GM12878 (cell line): ENCODE results near the gene IL17F. TPM values are rescaled to one million over a fixed set of nuclear protein-coding genes. Genes with fewer than 3 reads are reported as not detected.

Source experiments
- BRCA1 ChIP-seq: IDR thresholded peaks from 2 replicates; pipeline ENCODE4 v1.6.1; 2011; ENCODE audit warnings: low read depth, low read length, improper control_type of control experiment
- CREB1 ChIP-seq: IDR thresholded peaks from 2 replicates; pipeline ENCODE4 v1.6.1; 2012; ENCODE audit warnings: low read depth, mild to moderate bottlenecking, inconsistent platforms
- CREM ChIP-seq: IDR thresholded peaks from 2 replicates; pipeline ENCODE4 v1.6.1; 2014; ENCODE audit warnings: antibody characterized with exemption, low read depth
- IRF4 ChIP-seq: IDR thresholded peaks from 2 replicates; pipeline ENCODE4 v1.6.1; 2011; ENCODE audit warnings: low read depth, low read length
- PAX8 ChIP-seq: fragments of 450-650 bp; IDR thresholded peaks from 2 replicates; pipeline ENCODE4 v1.6.1; 2017; ENCODE audit warnings: mild to moderate bottlenecking, moderate library complexity
- PML ChIP-seq: IDR thresholded peaks from 2 replicates; pipeline ENCODE4 v1.6.1; 2012; ENCODE audit warnings: low read length, inconsistent platforms
- STAT1 ChIP-seq: fragments of 450-650 bp; conservative IDR thresholded peaks from 2 replicates; pipeline ENCODE4 v1.6.1; 2014; ENCODE audit warnings: antibody characterized with exemption, mild to moderate bottlenecking
- YY1 ChIP-seq: IDR thresholded peaks from 2 replicates; pipeline ENCODE4 v1.6.1; 2011; ENCODE audit warnings: low read depth, mild to moderate bottlenecking, low read length
- polyA plus RNA-seq, 11 experiments: library from polyadenylated mRNA; depleted of rRNA in 4 of 11; unstranded in 6 of 11; stranded (reverse) in 5 of 11; fragments of >200 nt; fragmentation: Nextera tagmentation in 4 of 11; fragmentation: Illumina TruSeq in 1 of 11; extraction: Ambion mirVana in 4 of 11; extraction: Trizol in 1 of 11; gene quantifications; 1 replicate in 1 of 11; 2 replicates in 10 of 11; pipeline versions ENCODE4 v1.2.1 to v1.2.3, GENCODE V29; 2011 to 2016; ENCODE audit warnings: inconsistent platforms in 2 of 11, missing spikeins in 2 of 11, low read depth in 1 of 11
- total RNA-seq, 4 experiments: library from RNA; depleted of rRNA in 3 of 4; stranded (reverse); fragments of >200 nt in 3 of 4; fragmentation: Illumina TruSeq in 1 of 4; extraction: Trizol in 1 of 4; gene quantifications; 2 replicates each; pipeline versions ENCODE4 v1.2.1 to v1.2.3, GENCODE V29; 2013 to 2021
- TF ChIP-seq, protein P1 (sequence below): fragments of 450-650 bp; formaldehyde crosslinking; IDR thresholded peaks from 2 replicates; pipeline ENCODE4 v1.5.0; 2022; ENCODE audit warnings: mild to moderate bottlenecking, missing genetic modification characterization
- TF ChIP-seq, protein P2 (sequence below): IDR thresholded peaks from 2 replicates; pipeline ENCODE4 v1.6.1; 2012; ENCODE audit warnings: low read length, inconsistent platforms
- TF ChIP-seq, protein P3 (sequence below): fragments of 450-650 bp; IDR thresholded peaks from 2 replicates; pipeline ENCODE4 v1.6.1; 2017; ENCODE audit warnings: low read depth, mild to moderate bottlenecking, moderate library complexity
- TF ChIP-seq, protein P4 (sequence below): IDR thresholded peaks from 2 replicates; pipeline ENCODE4 v1.6.1; 2011; ENCODE audit warnings: borderline replicate concordance, low read depth, mild to moderate bottlenecking, moderate library complexity, low read length; ENCODE audit not compliant: insufficient read depth, poor library complexity, severe bottlenecking
- TF ChIP-seq, protein P5 (sequence below): IDR thresholded peaks from 2 replicates; pipeline ENCODE4 v1.6.1; 2011; ENCODE audit warnings: mild to moderate bottlenecking, low read depth, low read length, moderate library complexity; ENCODE audit not compliant: insufficient replicate concordance
- TF ChIP-seq, protein P6 (sequence below): IDR thresholded peaks from 2 replicates; pipeline ENCODE4 v1.6.1; 2011; ENCODE audit warnings: borderline replicate concordance, low read depth, mild to moderate bottlenecking, moderate library complexity, mixed read lengths, low read length; ENCODE audit not compliant: insufficient read depth; ENCODE audit errors: extremely low read length
- TF ChIP-seq, protein P7 (sequence below): fragments of 150-350 bp; IDR thresholded peaks from 2 replicates; pipeline ENCODE4 v1.6.1; 2014; ENCODE audit warnings: mild to moderate bottlenecking, low read depth, low read length
- TF ChIP-seq, protein P8 (sequence below), 3 experiments: IDR thresholded peaks in 2 of 3; conservative IDR thresholded peaks in 1 of 3; 2 replicates each; pipeline ENCODE4 v1.5.1; 2011; ENCODE audit warnings: low read depth in 3 of 3, low read length in 3 of 3, mild to moderate bottlenecking in 3 of 3, control low read depth in 2 of 3, moderate library complexity in 2 of 3, inconsistent platforms in 1 of 3, mixed read lengths in 1 of 3; ENCODE audit not compliant: control insufficient read depth in 2 of 3, insufficient read depth in 1 of 3; ENCODE audit errors: extremely low read depth in 1 of 3

IL17F gene
- total and polyA plus RNA-seq, 10 of the 15 experiments (the other 5 are each of a cell fraction or from before 2014, with no cell fraction given) = 0.20 TPM; not detected in 9

DNA sequence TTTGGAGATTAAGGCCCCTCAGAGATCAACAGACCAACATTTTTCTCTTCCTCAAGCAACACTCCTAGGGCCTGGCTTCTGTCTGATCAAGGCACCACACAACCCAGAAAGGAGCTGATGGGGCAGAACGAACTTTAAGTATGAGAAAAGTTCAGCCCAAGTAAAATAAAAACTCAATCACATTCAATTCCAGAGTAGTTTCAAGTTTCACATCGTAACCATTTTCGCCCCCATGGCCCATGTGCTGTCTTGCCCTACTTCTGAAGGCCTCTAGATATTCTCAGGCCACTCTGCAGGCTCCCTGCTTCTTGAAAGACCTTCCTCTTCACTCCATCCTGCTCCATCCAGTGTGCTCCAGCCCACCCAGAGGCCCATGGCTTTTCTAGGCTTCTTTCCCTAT, 53.9 kb downstream of the IL17F start (continued):
- TF ChIP-seq CREM = no peak
- TF ChIP-seq, protein P1, sequence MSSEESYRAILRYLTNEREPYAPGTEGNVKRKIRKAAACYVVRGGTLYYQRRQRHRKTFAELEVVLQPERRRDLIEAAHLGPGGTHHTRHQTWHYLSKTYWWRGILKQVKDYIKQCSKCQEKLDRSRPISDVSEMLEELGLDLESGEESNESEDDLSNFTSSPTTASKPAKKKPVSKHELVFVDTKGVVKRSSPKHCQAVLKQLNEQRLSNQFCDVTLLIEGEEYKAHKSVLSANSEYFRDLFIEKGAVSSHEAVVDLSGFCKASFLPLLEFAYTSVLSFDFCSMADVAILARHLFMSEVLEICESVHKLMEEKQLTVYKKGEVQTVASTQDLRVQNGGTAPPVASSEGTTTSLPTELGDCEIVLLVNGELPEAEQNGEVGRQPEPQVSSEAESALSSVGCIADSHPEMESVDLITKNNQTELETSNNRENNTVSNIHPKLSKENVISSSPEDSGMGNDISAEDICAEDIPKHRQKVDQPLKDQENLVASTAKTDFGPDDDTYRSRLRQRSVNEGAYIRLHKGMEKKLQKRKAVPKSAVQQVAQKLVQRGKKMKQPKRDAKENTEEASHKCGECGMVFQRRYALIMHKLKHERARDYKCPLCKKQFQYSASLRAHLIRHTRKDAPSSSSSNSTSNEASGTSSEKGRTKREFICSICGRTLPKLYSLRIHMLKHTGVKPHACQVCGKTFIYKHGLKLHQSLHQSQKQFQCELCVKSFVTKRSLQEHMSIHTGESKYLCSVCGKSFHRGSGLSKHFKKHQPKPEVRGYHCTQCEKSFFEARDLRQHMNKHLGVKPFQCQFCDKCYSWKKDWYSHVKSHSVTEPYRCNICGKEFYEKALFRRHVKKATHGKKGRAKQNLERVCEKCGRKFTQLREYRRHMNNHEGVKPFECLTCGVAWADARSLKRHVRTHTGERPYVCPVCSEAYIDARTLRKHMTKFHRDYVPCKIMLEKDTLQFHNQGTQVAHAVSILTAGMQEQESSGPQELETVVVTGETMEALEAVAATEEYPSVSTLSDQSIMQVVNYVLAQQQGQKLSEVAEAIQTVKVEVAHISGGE (CRISPR knock-in tag) = no peak
- TF ChIP-seq, protein P2, sequence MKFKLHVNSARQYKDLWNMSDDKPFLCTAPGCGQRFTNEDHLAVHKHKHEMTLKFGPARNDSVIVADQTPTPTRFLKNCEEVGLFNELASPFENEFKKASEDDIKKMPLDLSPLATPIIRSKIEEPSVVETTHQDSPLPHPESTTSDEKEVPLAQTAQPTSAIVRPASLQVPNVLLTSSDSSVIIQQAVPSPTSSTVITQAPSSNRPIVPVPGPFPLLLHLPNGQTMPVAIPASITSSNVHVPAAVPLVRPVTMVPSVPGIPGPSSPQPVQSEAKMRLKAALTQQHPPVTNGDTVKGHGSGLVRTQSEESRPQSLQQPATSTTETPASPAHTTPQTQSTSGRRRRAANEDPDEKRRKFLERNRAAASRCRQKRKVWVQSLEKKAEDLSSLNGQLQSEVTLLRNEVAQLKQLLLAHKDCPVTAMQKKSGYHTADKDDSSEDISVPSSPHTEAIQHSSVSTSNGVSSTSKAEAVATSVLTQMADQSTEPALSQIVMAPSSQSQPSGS = peak; percentile 37; the same call in 1 of the 2 replicates
- TF ChIP-seq CREB1 = no peak
- TF ChIP-seq, protein P3, sequence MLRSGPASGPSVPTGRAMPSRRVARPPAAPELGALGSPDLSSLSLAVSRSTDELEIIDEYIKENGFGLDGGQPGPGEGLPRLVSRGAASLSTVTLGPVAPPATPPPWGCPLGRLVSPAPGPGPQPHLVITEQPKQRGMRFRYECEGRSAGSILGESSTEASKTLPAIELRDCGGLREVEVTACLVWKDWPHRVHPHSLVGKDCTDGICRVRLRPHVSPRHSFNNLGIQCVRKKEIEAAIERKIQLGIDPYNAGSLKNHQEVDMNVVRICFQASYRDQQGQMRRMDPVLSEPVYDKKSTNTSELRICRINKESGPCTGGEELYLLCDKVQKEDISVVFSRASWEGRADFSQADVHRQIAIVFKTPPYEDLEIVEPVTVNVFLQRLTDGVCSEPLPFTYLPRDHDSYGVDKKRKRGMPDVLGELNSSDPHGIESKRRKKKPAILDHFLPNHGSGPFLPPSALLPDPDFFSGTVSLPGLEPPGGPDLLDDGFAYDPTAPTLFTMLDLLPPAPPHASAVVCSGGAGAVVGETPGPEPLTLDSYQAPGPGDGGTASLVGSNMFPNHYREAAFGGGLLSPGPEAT = no peak
- TF ChIP-seq IRF4 = peak; percentile 69; the same call in 1 of the 2 replicates
- TF ChIP-seq, protein P4, sequence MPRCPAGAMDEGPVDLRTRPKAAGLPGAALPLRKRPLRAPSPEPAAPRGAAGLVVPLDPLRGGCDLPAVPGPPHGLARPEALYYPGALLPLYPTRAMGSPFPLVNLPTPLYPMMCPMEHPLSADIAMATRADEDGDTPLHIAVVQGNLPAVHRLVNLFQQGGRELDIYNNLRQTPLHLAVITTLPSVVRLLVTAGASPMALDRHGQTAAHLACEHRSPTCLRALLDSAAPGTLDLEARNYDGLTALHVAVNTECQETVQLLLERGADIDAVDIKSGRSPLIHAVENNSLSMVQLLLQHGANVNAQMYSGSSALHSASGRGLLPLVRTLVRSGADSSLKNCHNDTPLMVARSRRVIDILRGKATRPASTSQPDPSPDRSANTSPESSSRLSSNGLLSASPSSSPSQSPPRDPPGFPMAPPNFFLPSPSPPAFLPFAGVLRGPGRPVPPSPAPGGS = no peak
- TF ChIP-seq, protein P5, sequence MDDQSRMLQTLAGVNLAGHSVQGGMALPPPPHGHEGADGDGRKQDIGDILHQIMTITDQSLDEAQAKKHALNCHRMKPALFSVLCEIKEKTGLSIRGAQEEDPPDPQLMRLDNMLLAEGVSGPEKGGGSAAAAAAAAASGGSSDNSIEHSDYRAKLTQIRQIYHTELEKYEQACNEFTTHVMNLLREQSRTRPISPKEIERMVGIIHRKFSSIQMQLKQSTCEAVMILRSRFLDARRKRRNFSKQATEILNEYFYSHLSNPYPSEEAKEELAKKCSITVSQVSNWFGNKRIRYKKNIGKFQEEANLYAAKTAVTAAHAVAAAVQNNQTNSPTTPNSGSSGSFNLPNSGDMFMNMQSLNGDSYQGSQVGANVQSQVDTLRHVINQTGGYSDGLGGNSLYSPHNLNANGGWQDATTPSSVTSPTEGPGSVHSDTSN = no peak
- TF ChIP-seq, protein P6, sequence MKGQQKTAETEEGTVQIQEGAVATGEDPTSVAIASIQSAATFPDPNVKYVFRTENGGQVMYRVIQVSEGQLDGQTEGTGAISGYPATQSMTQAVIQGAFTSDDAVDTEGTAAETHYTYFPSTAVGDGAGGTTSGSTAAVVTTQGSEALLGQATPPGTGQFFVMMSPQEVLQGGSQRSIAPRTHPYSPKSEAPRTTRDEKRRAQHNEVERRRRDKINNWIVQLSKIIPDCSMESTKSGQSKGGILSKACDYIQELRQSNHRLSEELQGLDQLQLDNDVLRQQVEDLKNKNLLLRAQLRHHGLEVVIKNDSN = no peak
- TF ChIP-seq STAT1 = no peak
- no peak for TF ChIP-seq PAX8
- no peak for TF ChIP-seq YY1
- TF ChIP-seq PML = no peak
- no peak for TF ChIP-seq BRCA1
- TF ChIP-seq, protein P7, sequence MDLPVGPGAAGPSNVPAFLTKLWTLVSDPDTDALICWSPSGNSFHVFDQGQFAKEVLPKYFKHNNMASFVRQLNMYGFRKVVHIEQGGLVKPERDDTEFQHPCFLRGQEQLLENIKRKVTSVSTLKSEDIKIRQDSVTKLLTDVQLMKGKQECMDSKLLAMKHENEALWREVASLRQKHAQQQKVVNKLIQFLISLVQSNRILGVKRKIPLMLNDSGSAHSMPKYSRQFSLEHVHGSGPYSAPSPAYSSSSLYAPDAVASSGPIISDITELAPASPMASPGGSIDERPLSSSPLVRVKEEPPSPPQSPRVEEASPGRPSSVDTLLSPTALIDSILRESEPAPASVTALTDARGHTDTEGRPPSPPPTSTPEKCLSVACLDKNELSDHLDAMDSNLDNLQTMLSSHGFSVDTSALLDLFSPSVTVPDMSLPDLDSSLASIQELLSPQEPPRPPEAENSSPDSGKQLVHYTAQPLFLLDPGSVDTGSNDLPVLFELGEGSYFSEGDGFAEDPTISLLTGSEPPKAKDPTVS = no peak
- TF ChIP-seq, protein P8, sequence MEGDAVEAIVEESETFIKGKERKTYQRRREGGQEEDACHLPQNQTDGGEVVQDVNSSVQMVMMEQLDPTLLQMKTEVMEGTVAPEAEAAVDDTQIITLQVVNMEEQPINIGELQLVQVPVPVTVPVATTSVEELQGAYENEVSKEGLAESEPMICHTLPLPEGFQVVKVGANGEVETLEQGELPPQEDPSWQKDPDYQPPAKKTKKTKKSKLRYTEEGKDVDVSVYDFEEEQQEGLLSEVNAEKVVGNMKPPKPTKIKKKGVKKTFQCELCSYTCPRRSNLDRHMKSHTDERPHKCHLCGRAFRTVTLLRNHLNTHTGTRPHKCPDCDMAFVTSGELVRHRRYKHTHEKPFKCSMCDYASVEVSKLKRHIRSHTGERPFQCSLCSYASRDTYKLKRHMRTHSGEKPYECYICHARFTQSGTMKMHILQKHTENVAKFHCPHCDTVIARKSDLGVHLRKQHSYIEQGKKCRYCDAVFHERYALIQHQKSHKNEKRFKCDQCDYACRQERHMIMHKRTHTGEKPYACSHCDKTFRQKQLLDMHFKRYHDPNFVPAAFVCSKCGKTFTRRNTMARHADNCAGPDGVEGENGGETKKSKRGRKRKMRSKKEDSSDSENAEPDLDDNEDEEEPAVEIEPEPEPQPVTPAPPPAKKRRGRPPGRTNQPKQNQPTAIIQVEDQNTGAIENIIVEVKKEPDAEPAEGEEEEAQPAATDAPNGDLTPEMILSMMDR (IDR thresholded peaks at IDR 0.05 in 2 of 3, conservative IDR thresholded peaks at IDR 0.05 in 1 of 3; ENCODE audit: control insufficient read depth in 2 of 3, extremely low read depth in 1 of 3, insufficient read depth in 1 of 3, low read depth in 3 of 3, low read length in 3 of 3) = no peak
